Measurements from ENCODE around the gene SYK. TPM values are rescaled to one million over a fixed set of nuclear protein-coding genes. Genes with fewer than 3 reads are reported as not detected.
"Not testable (repeated sequence)": the region's sequence is repeated elsewhere in the genome, so short reads cannot be mapped to it uniquely, and the experiment has no call there.

SYK gene
- total RNA-seq, 2 donors from 2014 or later: 25.8 to 53.0 TPM

- Mint-ChIP-seq H3K27me3 (peaks cover 4 to 18% of the 10 kb centered on the region in 2 donors), H3K27ac (no peak overlapping the region), H3K9me3 (no peaks in the 10 kb centered on the region), H3K4me1 (ENCODE audit: low read depth in 2 of 2) (no peaks in the 10 kb centered on the region), H3K36me3 (no peaks in the 10 kb centered on the region), H3K4me3 (no peak overlapping the region)
- DNase-seq (ENCODE audit: low spot score) (no peak), ATAC-seq (no peak)
Measured at GRCh38 chr9:90783552-90783951, 18.1 kb upstream of the SYK start.

GRCh38 chr9:90783964-90784363 lies 17.7 kb upstream of the SYK start:
- no peak for DNase-seq (ENCODE audit: low spot score)
- no peak for ATAC-seq
- H3K36me3 Mint-ChIP-seq: no peaks in the 10 kb centered on the region
- no peak overlapping the region for H3K27ac Mint-ChIP-seq
- H3K4me3 Mint-ChIP-seq: no peak overlapping the region
- no peaks in the 10 kb centered on the region for H3K9me3 Mint-ChIP-seq
- H3K4me1 Mint-ChIP-seq (ENCODE audit: low read depth in 2 of 2): no peaks in the 10 kb centered on the region
- H3K27me3 Mint-ChIP-seq: peaks cover under 1 to 18% of the 10 kb centered on the region in 2 donors

- Mint-ChIP-seq H3K9me3 (no peaks in the 10 kb centered on the region), H3K27me3 (peaks cover 0 to 23% of the 10 kb centered on the region in 2 donors), H3K4me3 (no peak overlapping the region), H3K36me3 (no peaks in the 10 kb centered on the region), H3K4me1 (ENCODE audit: low read depth in 2 of 2) (no peaks in the 10 kb centered on the region), H3K27ac (no peak overlapping the region)
- DNase-seq (ENCODE audit: low spot score) (no peak), ATAC-seq (no peak)
Measured at GRCh38 chr9:90787771-90788460, 13.7 kb upstream of the SYK start.

GRCh38 chr9:90788527-90788926 lies 13.1 kb upstream of the SYK start:
- H3K4me3 Mint-ChIP-seq; ATAC-seq; H3K9me3 Mint-ChIP-seq; H3K4me1 Mint-ChIP-seq (ENCODE audit: low read depth in 2 of 2); DNase-seq (ENCODE audit: low spot score); H3K36me3 Mint-ChIP-seq; H3K27ac Mint-ChIP-seq: not testable (repeated sequence)
- H3K27me3 Mint-ChIP-seq: peaks cover 0 to 20% of the 10 kb centered on the region in 2 donors

GRCh38 chr9:90789408-90789807 lies 12.2 kb upstream of the SYK start:
- H3K27ac Mint-ChIP-seq: no peak overlapping the region
- peaks cover 0 to 6% of the 10 kb centered on the region in 2 donors for H3K4me1 Mint-ChIP-seq (ENCODE audit: low read depth in 2 of 2)
- no peaks in the 10 kb centered on the region for H3K36me3 Mint-ChIP-seq
- no peak for ATAC-seq
- H3K9me3 Mint-ChIP-seq: no peaks in the 10 kb centered on the region
- DNase-seq (ENCODE audit: low spot score): no peak
- no peak overlapping the region for H3K4me3 Mint-ChIP-seq
- H3K27me3 Mint-ChIP-seq: peaks cover 0 to 27% of the 10 kb centered on the region in 2 donors

- no peak overlapping the region for H3K4me3 Mint-ChIP-seq
Measured at GRCh38 chr9:90789862-90790261, 11.8 kb upstream of the SYK start.

GRCh38 chr9:90793024-90793423 lies 8.6 kb upstream of the SYK start:
- not testable (repeated sequence) for H3K4me3 Mint-ChIP-seq; DNase-seq (ENCODE audit: low spot score); ATAC-seq; H3K4me1 Mint-ChIP-seq (ENCODE audit: low read depth in 2 of 2); H3K9me3 Mint-ChIP-seq; H3K27ac Mint-ChIP-seq; H3K36me3 Mint-ChIP-seq
- peaks cover 2 to 25% of the 10 kb centered on the region in 2 donors for H3K27me3 Mint-ChIP-seq

More at GRCh38 chr9:90789862-90790261, 11.8 kb upstream of the SYK start:
- Mint-ChIP-seq H3K9me3 (no peaks in the 10 kb centered on the region), H3K27me3 (peaks cover 0 to 27% of the 10 kb centered on the region in 2 donors), H3K36me3 (no peaks in the 10 kb centered on the region), H3K27ac (no peak overlapping the region), H3K4me1 (ENCODE audit: low read depth in 2 of 2) (peaks cover 0 to 6% of the 10 kb centered on the region in 2 donors)
- ATAC-seq (no peak), DNase-seq (ENCODE audit: low spot score) (no peak)

GRCh38 chr9:90793729-90794128 lies 7.9 kb upstream of the SYK start:
- DNase-seq (ENCODE audit: low spot score) (no peak), ATAC-seq (no peak)
- H3K4me1 Mint-ChIP-seq (ENCODE audit: low read depth in 2 of 2): peaks cover 0 to 6% of the 10 kb centered on the region in 2 donors
- H3K27ac Mint-ChIP-seq: peak overlapping the region in 1 of 2 donors; percentile 62
- no peaks in the 10 kb centered on the region for H3K36me3 Mint-ChIP-seq
- H3K27me3 Mint-ChIP-seq: peaks cover 4 to 27% of the 10 kb centered on the region in 2 donors
- no peak overlapping the region for H3K4me3 Mint-ChIP-seq
- no peaks in the 10 kb centered on the region for H3K9me3 Mint-ChIP-seq

- Mint-ChIP-seq H3K4me3 (no peak overlapping the region), H3K27me3 (peaks cover 4 to 27% of the 10 kb centered on the region in 2 donors), H3K27ac (no peak overlapping the region), H3K4me1 (ENCODE audit: low read depth in 2 of 2) (peaks cover 0 to 9% of the 10 kb centered on the region in 2 donors), H3K36me3 (no peaks in the 10 kb centered on the region), H3K9me3 (no peaks in the 10 kb centered on the region)
- DNase-seq (ENCODE audit: low spot score) (no peak), ATAC-seq (no peak)
Measured at GRCh38 chr9:90795084-90795483, 6.5 kb upstream of the SYK start.

GRCh38 chr9:90795871-90796317 lies 5.7 kb upstream of the SYK start:
- Mint-ChIP-seq H3K36me3 (no peaks in the 10 kb centered on the region), H3K27me3 (peaks cover 4 to 26% of the 10 kb centered on the region in 2 donors), H3K4me1 (ENCODE audit: low read depth in 2 of 2) (peaks cover 0 to 9% of the 10 kb centered on the region in 2 donors), H3K27ac (no peak overlapping the region), H3K9me3 (no peaks in the 10 kb centered on the region), H3K4me3 (no peak overlapping the region)
- no peak for DNase-seq (ENCODE audit: low spot score)
- no peak for ATAC-seq

- Mint-ChIP-seq H3K36me3 (no peaks in the 10 kb centered on the region), H3K27me3 (peaks cover 4 to 13% of the 10 kb centered on the region in 2 donors), H3K9me3 (no peaks in the 10 kb centered on the region), H3K4me3 (no peak overlapping the region), H3K27ac (peak overlapping the region in 1 of 2 donors; percentile 39), H3K4me1 (ENCODE audit: low read depth in 2 of 2) (peaks cover 16 to 22% of the 10 kb centered on the region in 2 donors)
- DNase-seq (ENCODE audit: low spot score): no peak
- no peak for ATAC-seq
Measured at GRCh38 chr9:90799271-90799852, 2.3 kb upstream of the SYK start.

GRCh38 chr9:90801973-90802322 lies 329 bp downstream of the SYK start:
- Mint-ChIP-seq H3K27ac (peak overlapping the region; percentile 76 to 93), H3K27me3 (peaks cover 4 to 7% of the 10 kb centered on the region in 2 donors), H3K4me3 (peak overlapping the region; percentile 87), H3K9me3 (no peaks in the 10 kb centered on the region), H3K36me3 (no peaks in the 10 kb centered on the region), H3K4me1 (ENCODE audit: low read depth in 2 of 2) (peaks cover 32 to 40% of the 10 kb centered on the region in 2 donors)
- DNase-seq (ENCODE audit: low spot score) (no peak), ATAC-seq (peak; percentile 34 to 66)

GRCh38 chr9:90802386-90802985 lies 867 bp downstream of the SYK start:
- H3K36me3 Mint-ChIP-seq: no peaks in the 10 kb centered on the region
- peak overlapping the region; percentile 76 to 93 for H3K27ac Mint-ChIP-seq
- ATAC-seq (no peak), DNase-seq (ENCODE audit: low spot score) (no peak)
- peak overlapping the region; percentile 87 for H3K4me3 Mint-ChIP-seq
- peaks cover 4 to 7% of the 10 kb centered on the region in 2 donors for H3K27me3 Mint-ChIP-seq
- H3K9me3 Mint-ChIP-seq: no peaks in the 10 kb centered on the region
- H3K4me1 Mint-ChIP-seq (ENCODE audit: low read depth in 2 of 2): peaks cover 35 to 40% of the 10 kb centered on the region in 2 donors
